NCI-H226 (cell line): ENCODE measurements around the gene HSPB1.
A peak's percentile ranks its signal among the peaks of the same experiment; 100 is the strongest.

Experiments
- DNase-seq: peaks from one replicate; pipeline ENCODE4 v3.0.0-alpha.2; 2015

Gene HSPB1

GRCh38 chr7:76337147-76337546 lies 34.7 kb downstream of the HSPB1 start:
- no peak for DNase-seq

DNA sequence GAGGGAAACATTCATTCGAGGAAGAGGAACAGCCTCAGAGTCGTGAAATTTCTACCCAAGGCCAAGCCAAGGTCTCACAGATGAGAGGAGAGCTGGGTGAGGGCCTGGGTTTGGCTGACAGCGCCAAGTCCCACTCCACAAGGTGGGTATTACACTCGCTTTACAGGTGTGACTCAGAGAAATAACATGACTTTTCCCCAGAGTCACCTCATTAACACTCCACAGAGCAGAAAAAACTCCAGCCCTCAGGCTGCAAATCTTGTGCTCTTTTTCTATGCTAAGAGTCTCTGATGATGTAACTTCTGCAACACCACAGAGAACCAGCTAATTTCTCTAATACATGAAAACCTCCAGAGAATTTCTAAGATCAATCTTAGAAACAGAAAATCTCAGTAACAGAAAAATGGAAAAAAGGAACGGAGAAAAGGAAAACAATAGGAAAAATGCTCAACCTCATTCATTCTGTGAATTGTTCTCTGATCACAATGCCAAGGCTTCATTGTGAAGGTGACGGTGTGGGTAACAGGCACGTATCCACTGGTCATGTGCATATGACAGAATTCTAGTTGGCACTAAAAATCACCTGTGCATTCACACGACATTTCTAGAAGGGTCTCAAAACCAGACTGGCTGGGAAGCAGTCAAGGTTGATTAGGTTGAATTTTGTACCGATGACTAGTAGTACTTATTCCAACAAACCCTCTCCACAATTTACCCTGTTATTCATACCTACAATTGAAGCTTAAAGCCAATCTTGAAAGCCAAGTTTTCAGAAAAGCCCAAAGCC lies 36.0 kb downstream of the HSPB1 start:
- DNase-seq: peak; percentile 71

DNA sequence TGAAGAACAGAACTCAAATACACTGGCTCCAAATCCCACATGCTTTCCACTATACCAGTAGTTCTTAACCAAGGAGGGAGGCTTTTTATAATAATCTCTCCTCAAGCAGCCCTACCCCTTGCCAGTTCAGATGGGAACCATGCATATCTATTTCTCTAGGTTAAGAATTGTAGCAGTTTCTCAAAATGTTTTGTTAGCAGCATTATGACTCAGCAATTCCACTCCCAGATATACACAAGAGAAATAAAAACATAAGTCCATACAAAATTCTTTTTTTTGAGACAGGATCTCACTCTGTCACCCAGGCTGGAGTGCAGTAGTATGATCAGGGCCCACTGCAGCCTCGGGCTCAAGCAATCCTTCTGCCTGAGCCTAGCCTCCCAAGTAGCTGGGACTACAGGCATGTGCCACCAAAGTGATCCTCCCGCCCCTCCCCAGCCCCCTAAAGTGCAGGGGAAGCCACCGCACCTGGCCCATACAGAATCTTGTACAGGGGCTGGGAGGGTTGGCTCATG lies 38.2 kb downstream of the HSPB1 start:
- no peak for DNase-seq

DNA sequence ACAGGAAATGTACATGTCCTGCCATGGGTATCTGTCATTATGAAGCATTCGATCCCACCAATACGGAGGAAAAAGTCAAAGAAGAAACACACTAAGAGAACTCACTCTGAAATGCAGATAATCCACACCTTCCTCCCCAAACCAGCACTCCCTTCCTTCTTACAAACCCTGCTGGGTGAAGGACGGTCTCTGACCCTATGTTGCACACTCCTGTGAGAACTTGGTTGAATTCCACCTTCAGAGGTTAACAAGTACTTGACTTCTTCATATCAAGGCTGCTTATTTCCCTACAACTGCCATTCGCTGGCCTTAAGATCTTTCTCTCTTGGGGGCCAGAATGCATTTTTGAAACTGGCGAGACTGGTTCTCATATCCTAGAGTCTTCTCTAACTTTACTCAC lies 39.7 kb downstream of the HSPB1 start:
- DNase-seq: no peak

DNA sequence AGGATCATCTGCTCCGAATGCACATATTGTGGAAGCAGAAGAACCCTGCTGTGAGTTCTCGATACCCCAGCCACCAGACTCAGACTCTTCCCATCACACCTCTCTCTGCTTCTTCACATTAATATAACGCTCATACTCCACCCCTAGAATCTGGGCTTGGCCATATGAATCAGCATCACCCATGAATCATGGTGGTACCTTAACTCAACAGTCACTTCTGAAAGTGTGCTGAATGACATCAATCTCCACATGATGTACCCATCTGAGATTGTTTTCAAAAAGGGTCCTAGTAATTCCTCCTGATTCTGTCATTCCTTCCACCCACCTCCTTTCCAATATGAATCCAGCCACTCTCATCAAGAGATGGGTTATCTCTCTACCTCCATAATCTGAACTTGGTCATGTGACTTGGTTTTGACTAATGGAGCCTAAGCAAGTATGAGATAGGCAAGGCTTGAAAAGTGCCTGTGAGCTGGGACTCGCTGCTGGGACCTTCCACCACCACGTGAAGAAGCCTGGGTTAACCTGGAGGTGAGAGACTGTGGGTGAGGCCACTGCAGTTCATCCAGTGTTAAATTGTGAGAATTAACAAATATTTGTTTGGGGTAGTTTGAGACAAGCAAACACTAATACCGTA lies 40.9 kb downstream of the HSPB1 start:
- DNase-seq: no peak

GRCh38 chr7:76343931-76344321 lies 41.5 kb downstream of the HSPB1 start:
- DNase-seq: no peak

DNA sequence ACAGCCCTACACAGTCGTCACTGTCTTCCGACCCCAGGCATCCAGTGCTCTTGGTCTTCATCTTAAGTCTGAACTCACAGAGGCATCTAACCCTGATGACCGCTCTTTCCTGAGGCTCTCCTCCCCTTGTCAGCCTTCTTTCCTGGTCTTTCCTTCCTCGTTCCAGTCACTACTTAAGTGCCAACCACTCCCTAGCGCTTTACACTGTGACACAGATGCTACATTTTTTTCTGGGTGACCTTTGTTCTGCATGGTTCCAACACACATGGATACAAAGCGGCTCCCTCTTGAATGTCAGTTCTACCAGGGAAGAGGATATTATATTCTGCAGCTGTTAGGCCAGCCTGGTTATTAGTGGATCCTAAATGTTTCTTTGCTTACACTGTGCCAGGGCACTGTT lies 43.6 kb downstream of the HSPB1 start:
- no peak for DNase-seq

DNA sequence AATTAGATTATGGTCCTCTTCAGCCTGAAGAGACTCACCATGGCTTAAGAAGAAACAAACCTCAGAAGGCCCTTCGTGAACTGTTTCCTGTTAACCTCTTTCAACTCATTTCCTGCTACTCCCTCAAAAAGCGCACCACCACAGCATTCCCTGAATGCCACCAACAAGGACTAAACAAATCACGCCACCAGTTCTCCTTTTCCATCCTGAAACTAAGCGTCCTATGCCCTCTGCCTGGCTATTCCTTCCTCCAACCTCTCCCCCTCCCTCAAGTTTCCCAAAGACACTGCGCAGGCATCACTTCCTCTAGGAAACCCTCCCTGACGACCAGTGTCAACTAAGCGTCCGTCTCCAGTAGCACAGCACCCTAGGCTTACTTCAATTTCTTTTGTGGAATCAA lies 44.3 kb downstream of the HSPB1 start:
- DNase-seq: no peak

- no peak for DNase-seq
Observed at GRCh38 chr7:76347710-76348109, 45.2 kb downstream of the HSPB1 start.

DNA sequence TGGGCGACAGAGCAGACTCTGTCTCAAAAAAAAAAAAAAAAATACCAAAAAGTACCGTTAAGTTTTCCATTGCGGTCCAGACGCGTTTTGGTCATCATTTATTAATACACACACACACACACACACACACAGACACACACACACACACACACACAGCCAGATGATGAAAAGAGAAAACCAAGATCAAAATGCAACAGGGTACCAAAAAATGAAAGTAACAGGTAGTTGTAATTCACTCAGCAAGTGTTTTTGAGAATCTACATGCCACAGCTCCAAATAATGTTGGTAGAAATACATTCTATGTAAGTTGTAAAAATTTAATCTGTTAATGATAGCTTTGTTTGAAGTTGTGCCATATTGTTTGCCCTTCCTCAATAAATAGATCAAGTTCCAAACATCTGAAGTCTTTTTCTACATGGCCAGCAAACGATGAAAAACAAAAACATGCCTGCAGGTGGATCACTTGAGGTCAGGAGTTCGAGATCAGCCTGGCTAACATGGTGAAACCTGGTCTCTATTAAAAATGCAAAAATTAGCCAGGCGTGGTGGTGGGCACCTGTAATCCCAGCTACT lies 46.9 kb downstream of the HSPB1 start:
- no peak for DNase-seq

DNA sequence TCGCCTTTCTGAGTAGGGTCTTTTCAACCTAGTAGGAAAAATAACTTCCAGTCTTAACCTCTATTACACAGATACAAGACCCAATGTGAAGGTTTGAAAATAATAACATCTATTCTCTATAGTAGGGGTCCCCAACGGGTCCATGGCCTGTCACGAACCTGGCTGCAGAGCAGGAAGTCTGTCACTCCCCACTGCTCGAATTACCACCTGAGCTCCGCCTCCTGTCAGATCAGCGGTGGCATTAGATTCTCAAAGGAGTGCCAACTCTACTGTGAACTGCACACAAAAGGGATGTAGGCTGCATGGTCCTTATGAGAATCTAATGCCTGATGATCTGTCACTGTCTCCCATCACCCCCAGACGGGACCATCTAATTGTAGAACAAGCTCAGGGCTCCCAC lies 48.9 kb downstream of the HSPB1 start:
- DNase-seq: no peak

DNA sequence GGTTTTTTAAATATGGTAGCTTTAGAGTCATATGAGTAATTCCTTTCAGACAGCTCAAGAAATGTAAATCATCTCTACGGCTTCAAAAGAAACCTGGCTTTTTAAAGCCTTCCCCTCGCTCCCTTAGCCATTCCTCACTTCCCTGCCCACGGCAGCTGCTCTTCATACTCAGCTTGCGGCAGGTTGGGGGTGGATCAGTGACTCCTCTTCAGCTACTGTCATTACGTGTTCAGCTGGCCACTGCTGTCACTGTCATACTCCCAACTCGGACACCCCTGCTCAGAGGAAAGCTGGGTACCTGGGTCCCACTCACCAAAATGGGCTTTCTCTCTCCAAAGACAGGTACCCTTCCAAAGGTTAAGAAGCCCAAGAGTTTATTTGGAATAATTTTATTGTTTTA lies 49.7 kb downstream of the HSPB1 start:
- DNase-seq: no peak

GRCh38 chr7:76353744-76354143 lies 51.3 kb downstream of the HSPB1 start:
- DNase-seq: no peak
